HG03457 (cell line): Measurements from ENCODE around the gene MCRIP1.

Experiments
- ATAC-seq: cut with Tn5 transposase; IDR thresholded peaks from one replicate; pipeline ENCODE4 v1.9.1; 2021; ENCODE audit warnings: moderate number of reproducible peaks; ENCODE audit not compliant: unreplicated experiment

Gene MCRIP1

GRCh38 chr17:81805707-81806460 lies 27.2 kb downstream of the MCRIP1 start:
- ATAC-seq: no peak

- no peak for ATAC-seq
Observed at GRCh38 chr17:81804559-81805399, 28.3 kb downstream of the MCRIP1 start.

GRCh38 chr17:81803728-81804558 lies 29.1 kb downstream of the MCRIP1 start, which contains the start of gene GCGR:
GCGR (plus strand) TSS chr17:81804150; CDS start chr17:81809019, 4,869 bp downstream.
- no peak for ATAC-seq

- no peak for ATAC-seq
Observed at GRCh38 chr17:81802856-81803643, 30.0 kb downstream of the MCRIP1 start.

GRCh38 chr17:81802048-81802758 lies 30.9 kb downstream of the MCRIP1 start:
- ATAC-seq: no peak

GRCh38 chr17:81801327-81801726 lies 31.8 kb downstream of the MCRIP1 start:
- ATAC-seq: no peak

- ATAC-seq: no peak
Observed at GRCh38 chr17:81794509-81794908, 38.6 kb downstream of the MCRIP1 start.

- ATAC-seq: no peak
Observed at GRCh38 chr17:81794074-81794476, 39.0 kb downstream of the MCRIP1 start.

- no peak for ATAC-seq
Observed at GRCh38 chr17:81792675-81793615, 40.1 kb downstream of the MCRIP1 start.
